Immature natural killer cell (primary cell): Measurements from ENCODE around the gene INPP4A. TPM values are rescaled to one million over a fixed set of nuclear protein-coding genes. Genes with fewer than 3 reads are reported as not detected.
"Not testable (repeated sequence)": the region's sequence is repeated elsewhere in the genome, so short reads cannot be mapped to it uniquely, and the experiment has no call there.

Experiments
- DNase-seq, 3 donors: peaks; one replicate each; pipeline ENCODE4 v3.0.0; 2022; ENCODE audit warnings: mixed read lengths in 1 of 3
- H3K27ac Mint-ChIP-seq, 6 donors: one replicate each; pipeline ENCODE4 v1.8.0; 2020; ENCODE audit warnings: mixed read lengths in 6 of 6, mild to moderate bottlenecking in 5 of 6, inconsistent platforms in 4 of 6, moderate library complexity in 3 of 6
- H3K27me3 Mint-ChIP-seq, 3 donors: one replicate each; pipeline ENCODE4 v1.8.0; 2020 to 2021; ENCODE audit warnings: low read depth in 3 of 3, mild to moderate bottlenecking in 3 of 3, mixed read lengths in 3 of 3, moderate library complexity in 3 of 3, inconsistent platforms in 1 of 3
- H3K36me3 Mint-ChIP-seq, 3 donors: one replicate each; pipeline ENCODE4 v1.8.0; 2020; ENCODE audit warnings: mixed read lengths in 3 of 3, inconsistent platforms in 2 of 3, mild to moderate bottlenecking in 2 of 3
- H3K4me1 Mint-ChIP-seq, 2 donors: one replicate each; pipeline ENCODE4 v1.8.0; 2020; ENCODE audit warnings: inconsistent platforms in 2 of 2, mild to moderate bottlenecking in 2 of 2, mixed read lengths in 2 of 2, moderate library complexity in 1 of 2
- H3K4me3 Mint-ChIP-seq, 5 donors: one replicate each; pipeline ENCODE4 v1.8.0; 2020; ENCODE audit warnings: mild to moderate bottlenecking in 5 of 5, mixed read lengths in 5 of 5, inconsistent platforms in 3 of 5, moderate library complexity in 3 of 5
- H3K9me3 Mint-ChIP-seq, 6 donors: one replicate each; pipeline ENCODE4 v1.8.0; 2020; ENCODE audit warnings: mild to moderate bottlenecking in 6 of 6, mixed read lengths in 6 of 6, inconsistent platforms in 4 of 6, moderate library complexity in 3 of 6
- polyA plus RNA-seq, 3 donors: library from polyadenylated mRNA; unstranded; fragments of 300-500 nt; fragmentation: Illumina TruSeq; gene quantifications; one replicate each; pipeline ENCODE4 v1.2.3, GENCODE V29; 2021

Gene INPP4A
- polyA plus RNA-seq, 3 donors from 2014 or later = 34.1 to 101 (median 35.0) TPM

DNA sequence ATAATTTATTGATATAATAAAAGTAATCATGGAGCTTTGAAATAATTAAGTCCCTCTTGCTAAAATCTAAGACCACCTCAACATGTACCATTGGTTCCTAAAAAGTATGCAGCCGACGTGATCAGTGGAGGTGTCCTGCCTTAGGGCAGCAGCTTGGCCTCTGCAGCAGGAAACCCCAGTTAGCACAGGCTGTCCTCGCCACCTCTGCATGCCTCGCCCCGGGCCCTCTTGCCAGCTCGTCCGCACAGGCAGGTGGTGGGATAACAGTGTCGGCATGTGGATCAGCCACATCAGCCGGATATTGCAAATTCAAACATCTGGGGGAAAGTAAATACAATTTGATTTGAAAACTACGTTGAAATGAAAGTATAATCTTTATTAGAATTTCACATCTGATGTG lies 140.7 kb downstream of the INPP4A start:
- H3K4me3 Mint-ChIP-seq = no peak overlapping the region
- DNase-seq = no peak
- peak overlapping the region in 5 of 6 donors; percentile 13 to 71 (median 36) for H3K27ac Mint-ChIP-seq
- no peaks in the 10 kb centered on the region for H3K9me3 Mint-ChIP-seq
- peaks cover 0 to 5% (median 0%) of the 10 kb centered on the region in 3 donors for H3K27me3 Mint-ChIP-seq
- peaks cover 0 to 19% of the 10 kb centered on the region in 2 donors for H3K4me1 Mint-ChIP-seq
- peaks cover 3 to 45% (median 8%) of the 10 kb centered on the region in 3 donors for H3K36me3 Mint-ChIP-seq

DNA sequence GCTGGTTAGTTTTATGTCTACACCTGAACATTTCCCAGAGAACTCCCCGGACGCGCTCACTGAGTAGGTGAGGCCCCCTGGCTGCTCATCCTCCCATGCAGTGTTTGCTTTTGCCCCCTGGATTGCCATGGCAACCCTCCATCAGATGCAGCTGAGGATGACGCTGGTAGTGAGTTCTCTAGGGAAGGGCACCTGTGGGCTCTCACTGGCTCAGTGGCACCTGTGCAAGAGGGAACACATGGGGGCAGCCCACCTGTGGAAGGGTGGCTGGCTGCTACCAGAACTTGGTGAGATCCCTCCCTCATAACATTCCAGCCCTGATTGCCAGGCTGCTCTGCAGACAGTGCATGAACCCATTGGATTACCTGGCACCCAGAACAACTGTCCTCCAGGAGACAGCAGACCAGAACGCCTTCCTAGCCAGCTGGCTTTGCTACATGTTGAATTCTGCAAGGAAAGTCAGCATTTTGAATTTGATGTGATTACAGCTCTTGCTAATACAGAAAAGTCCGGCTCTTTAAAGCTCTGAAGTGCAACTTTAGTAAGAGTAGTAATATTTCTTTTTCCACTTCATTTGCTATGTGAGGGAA lies 142.0 kb downstream of the INPP4A start:
- Mint-ChIP-seq H3K4me1 (peaks cover 0 to 16% of the 10 kb centered on the region in 2 donors), H3K4me3 (no peak overlapping the region), H3K27me3 (peaks cover 0 to 4% (median 0%) of the 10 kb centered on the region in 3 donors), H3K9me3 (no peaks in the 10 kb centered on the region), H3K27ac (peak overlapping the region in 4 of 6 donors; percentile 14 to 80 (median 35)), H3K36me3 (peaks cover 16 to 48% (median 20%) of the 10 kb centered on the region in 3 donors)
- DNase-seq = no peak

DNA sequence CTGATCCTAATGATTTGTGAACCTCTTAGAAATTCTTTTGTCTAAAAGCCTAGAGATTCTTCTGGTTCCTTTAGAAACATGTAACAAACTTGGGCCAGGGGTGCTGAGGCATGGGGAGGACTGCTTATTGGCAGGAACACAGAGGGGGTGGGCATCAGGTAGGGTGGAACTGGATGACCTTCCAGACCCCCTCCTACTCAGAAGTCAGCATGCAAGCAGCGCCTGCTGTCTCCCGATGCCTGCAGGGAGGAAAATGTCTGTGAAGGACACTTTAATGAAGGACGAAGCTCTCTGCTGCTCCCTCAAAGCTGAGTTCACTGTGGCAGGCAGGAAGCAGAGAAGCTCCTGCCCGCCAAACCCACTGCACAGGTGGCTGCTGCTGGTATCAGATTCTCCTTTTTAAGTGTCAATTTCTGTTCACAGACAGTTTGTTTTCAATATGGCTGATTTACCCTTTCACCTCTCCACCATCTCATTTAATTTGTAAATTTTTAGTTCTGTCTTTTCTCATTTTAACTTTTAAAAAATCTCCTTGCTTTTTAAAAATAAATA lies 144.3 kb downstream of the INPP4A start:
- Mint-ChIP-seq H3K27me3 (peaks cover 0 to 11% (median 8%) of the 10 kb centered on the region in 3 donors), H3K36me3 (peaks cover 26 to 60% (median 31%) of the 10 kb centered on the region in 3 donors), H3K4me1 (peaks cover 8 to 32% of the 10 kb centered on the region in 2 donors), H3K27ac (peak overlapping the region in 4 of 6 donors; percentile 28 to 67 (median 60)), H3K9me3 (peaks cover 0 to 2% (median under 1%) of the 10 kb centered on the region in 6 donors), H3K4me3 (no peak overlapping the region)
- no peak for DNase-seq

DNA sequence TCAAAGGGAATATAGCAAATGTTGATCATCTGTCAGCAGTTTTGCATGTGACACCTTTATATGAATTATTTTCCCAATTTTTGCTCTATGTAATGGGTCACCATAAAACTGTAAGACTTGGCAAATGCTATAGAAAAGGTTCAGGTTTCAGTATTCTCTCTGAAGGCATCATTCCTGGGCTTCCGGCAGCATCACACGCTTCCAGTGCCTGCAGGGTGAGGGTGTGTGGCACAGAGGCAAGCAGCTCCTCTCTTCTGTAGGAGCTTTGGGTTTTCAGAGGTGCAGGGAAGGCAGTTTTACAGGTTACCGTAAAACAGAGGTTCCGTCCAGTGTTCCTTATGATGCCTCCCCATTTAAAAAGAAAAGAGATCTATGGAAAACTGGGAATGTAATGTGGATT lies 144.8 kb downstream of the INPP4A start:
- peaks cover 29 to 62% (median 33%) of the 10 kb centered on the region in 3 donors for H3K36me3 Mint-ChIP-seq
- peaks cover 0 to 11% (median 10%) of the 10 kb centered on the region in 3 donors for H3K27me3 Mint-ChIP-seq
- no peak overlapping the region for H3K4me3 Mint-ChIP-seq
- no peak for DNase-seq
- H3K27ac Mint-ChIP-seq = peak overlapping the region in 2 of 6 donors; percentile 60 to 67
- peaks cover 0 to 2% (median 1%) of the 10 kb centered on the region in 6 donors for H3K9me3 Mint-ChIP-seq
- H3K4me1 Mint-ChIP-seq = peaks cover 11 to 37% of the 10 kb centered on the region in 2 donors

DNA sequence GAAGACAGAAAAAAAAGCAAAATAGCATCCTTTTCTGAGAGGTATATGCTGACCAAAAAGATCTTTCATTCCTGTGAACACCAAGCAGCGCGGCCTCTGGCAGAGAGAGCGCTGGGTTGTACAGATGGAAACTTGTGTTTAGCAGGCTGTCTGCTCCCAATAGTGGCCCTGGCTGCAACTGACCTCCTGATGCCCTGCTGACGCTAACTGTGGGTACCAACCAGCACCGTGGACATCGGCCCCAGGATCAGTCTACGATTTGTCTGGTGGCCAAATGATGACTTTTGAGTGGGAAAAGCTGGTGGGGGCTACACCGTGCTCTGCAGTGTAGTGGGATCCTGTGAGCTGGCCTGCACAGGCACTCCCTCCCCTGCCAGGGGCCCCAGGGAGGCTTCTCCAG lies 147.9 kb downstream of the INPP4A start:
- H3K9me3 Mint-ChIP-seq = peaks cover 0 to 2% (median 1%) of the 10 kb centered on the region in 6 donors
- peaks cover 25 to 51% (median 32%) of the 10 kb centered on the region in 3 donors for H3K36me3 Mint-ChIP-seq
- no peak overlapping the region for H3K4me3 Mint-ChIP-seq
- H3K27ac Mint-ChIP-seq = no peak overlapping the region
- H3K27me3 Mint-ChIP-seq = peaks cover 0 to 11% (median 10%) of the 10 kb centered on the region in 3 donors
- no peak for DNase-seq
- H3K4me1 Mint-ChIP-seq = peaks cover 15 to 46% of the 10 kb centered on the region in 2 donors

DNA sequence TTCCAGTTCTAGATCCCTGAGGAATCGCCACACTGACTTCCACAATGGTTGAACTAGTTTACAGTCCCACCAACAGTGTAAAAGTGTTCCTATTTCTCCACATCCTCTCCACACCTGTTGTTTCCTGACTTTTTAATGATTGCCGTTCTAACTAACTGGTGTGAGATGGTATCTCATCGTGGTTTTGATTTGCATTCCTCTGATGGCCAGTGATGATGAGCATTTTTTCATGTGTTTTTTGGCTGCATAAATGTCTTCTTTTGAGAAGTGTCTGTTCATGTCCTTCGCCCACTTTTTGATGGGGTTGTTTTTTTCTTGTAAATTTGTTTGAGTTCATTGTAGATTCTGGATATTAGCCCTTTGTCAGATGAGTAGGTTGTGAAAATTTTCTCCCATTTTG lies 150.0 kb downstream of the INPP4A start:
- H3K4me3 Mint-ChIP-seq, H3K9me3 Mint-ChIP-seq, DNase-seq: not testable (repeated sequence)
- Mint-ChIP-seq H3K27me3 (peaks cover 0 to 11% (median 10%) of the 10 kb centered on the region in 3 donors), H3K36me3 (peaks cover 25 to 46% (median 32%) of the 10 kb centered on the region in 3 donors), H3K4me1 (peaks cover 18 to 56% of the 10 kb centered on the region in 2 donors), H3K27ac (peak overlapping the region in 2 of 6 donors; percentile 12 to 80)

DNA sequence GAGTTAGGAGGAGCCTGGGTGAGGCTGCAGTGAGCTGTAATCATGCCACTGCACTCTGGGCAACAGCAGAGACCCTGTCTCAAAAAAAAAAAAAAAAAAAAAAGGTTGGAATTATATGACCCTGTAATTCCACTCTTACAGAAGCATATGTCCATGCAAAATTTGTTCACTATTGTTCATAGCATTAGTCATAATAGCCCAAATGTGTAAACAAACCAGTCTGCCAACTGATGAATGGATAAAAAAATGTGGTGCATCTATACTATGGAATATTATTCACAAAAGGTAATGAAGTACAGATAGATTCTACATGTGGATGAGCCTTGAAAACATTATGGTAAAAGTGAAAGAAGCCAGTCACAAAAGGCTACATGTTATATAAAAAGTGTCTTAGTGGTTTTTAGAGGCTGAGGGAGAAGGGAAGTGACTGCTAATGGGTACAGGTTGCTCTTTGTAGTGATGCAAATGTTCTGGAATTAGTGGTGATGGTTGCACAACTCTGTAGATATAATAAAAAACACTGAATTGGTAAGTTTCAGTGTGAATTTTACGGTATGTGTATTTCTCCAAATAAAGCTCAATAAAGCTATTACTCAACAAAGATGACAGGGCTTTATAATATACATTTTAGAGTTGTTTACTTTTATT lies 154.2 kb downstream of the INPP4A start:
- Mint-ChIP-seq H3K36me3 (peaks cover 3 to 27% (median 9%) of the 10 kb centered on the region in 3 donors), H3K9me3 (peaks cover 0 to 2% (median under 1%) of the 10 kb centered on the region in 6 donors), H3K27ac (peak overlapping the region; percentile 25 to 80 (median 66)), H3K4me1 (peaks cover 13 to 44% of the 10 kb centered on the region in 2 donors), H3K27me3 (peaks cover 0 to 7% (median 0%) of the 10 kb centered on the region in 3 donors), H3K4me3 (no peak overlapping the region)
- no peak for DNase-seq

DNA sequence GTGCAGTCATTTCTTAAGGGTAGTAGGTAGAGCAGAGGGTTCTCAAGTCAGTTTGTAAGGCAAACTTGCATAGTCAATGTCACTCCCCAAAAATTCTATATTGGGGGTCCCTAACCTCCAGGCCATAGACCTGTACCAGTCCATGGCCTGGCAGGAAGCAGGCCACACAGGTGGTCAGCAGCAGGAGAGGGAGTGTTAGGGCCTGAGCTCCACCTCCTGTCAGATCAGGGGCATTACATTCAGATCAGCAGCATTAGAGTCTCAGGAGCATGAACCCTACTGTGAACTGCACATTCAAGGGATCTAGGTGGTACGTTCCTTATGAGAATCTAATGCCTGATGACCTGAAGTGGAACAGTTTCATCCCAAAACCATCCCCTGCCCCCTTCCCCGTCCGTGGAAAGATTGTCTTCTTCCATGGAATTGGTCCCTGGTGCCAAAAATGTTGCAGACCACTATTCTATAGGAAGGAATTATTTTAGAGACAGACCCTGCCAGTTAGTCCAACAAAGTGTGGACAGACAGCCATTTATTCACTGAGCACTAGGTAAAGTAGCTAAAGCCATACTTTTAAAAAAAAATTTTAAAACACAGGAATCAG lies 157.0 kb downstream of the INPP4A start:
- peaks cover 30 to 53% of the 10 kb centered on the region in 2 donors for H3K4me1 Mint-ChIP-seq
- H3K4me3 Mint-ChIP-seq = no peak overlapping the region
- H3K36me3 Mint-ChIP-seq = peaks cover 0 to 19% (median 4%) of the 10 kb centered on the region in 3 donors
- H3K27ac Mint-ChIP-seq = peak overlapping the region; percentile 46 to 72 (median 58)
- peak in 1 of 3 donors; percentile 30 for DNase-seq
- peaks cover 0 to 11% (median 1%) of the 10 kb centered on the region in 3 donors for H3K27me3 Mint-ChIP-seq
- H3K9me3 Mint-ChIP-seq = no peaks in the 10 kb centered on the region

DNA sequence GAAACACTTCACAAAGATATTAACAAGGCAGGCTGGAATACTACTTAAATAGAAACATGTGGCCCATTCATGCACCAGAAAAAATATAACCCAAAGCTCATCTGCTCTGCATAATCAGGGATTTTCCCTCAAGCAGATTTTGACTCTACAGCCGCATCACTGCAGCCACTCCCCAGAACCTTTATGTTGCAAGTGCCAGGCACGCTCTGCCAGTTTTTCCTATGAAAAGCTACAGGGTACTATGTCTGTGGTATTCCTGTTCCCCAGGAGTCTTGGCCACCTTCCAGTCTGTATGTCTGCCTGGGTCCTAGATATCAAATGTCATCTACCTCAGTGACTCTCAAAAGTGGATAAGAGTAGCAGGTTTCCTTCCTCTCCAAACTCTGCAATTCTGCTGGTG lies 159.9 kb downstream of the INPP4A start:
- Mint-ChIP-seq H3K9me3 (no peaks in the 10 kb centered on the region), H3K4me1 (peaks cover 45 to 59% of the 10 kb centered on the region in 2 donors), H3K27ac (peak overlapping the region in 5 of 6 donors; percentile 37 to 97 (median 85)), H3K36me3 (peaks cover 0 to 12% (median 3%) of the 10 kb centered on the region in 3 donors), H3K4me3 (no peak overlapping the region), H3K27me3 (peaks cover 11 to 29% (median 21%) of the 10 kb centered on the region in 3 donors)
- no peak for DNase-seq

DNA sequence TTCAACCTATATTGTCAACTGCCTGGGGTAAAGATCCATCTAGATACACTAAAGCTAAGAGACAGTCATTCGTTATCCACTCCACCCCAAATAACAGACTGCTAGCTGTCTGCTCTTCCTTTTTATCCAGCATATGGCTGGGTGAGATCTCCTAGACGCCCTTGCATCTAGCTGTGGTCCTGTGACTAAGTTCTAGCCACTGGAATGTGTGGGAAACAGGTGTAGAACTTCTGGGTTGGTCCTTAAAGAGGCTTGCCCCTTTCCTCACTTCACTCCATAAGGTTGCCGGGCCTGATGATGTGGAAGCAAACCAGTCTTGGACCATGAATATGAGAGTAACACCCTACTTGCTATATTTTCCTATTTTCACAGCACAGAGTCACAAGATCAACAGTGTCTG lies 160.4 kb downstream of the INPP4A start:
- Mint-ChIP-seq H3K27ac (peak overlapping the region; percentile 37 to 97 (median 74)), H3K4me1 (peaks cover 50 to 60% of the 10 kb centered on the region in 2 donors), H3K9me3 (no peaks in the 10 kb centered on the region), H3K36me3 (peaks cover 0 to 10% (median 3%) of the 10 kb centered on the region in 3 donors), H3K27me3 (peaks cover 11 to 29% (median 21%) of the 10 kb centered on the region in 3 donors), H3K4me3 (no peak overlapping the region)
- DNase-seq = no peak

DNA sequence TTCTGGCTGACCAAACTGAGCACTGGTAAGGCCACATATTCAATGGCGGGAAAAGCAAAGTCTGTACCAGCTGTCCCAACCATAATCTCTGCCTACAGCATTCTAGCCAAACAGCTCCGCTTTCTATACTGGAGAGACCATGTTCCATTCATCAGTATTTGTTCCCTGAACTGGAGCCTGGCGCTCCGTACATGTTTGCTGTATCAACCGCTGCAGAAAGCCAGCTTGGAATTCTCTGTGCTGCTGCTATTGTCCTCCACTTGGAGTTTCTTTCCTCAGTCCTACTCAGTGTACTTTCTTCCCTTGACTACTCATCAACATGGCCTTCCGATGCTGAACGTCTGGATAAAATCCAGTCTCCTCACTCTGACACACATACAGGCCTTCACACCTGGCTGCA lies 161.8 kb downstream of the INPP4A start:
- peaks cover 64 to 74% of the 10 kb centered on the region in 2 donors for H3K4me1 Mint-ChIP-seq
- peaks cover 4 to 17% (median 6%) of the 10 kb centered on the region in 3 donors for H3K36me3 Mint-ChIP-seq
- peak overlapping the region; percentile 87 to 97 (median 93) for H3K27ac Mint-ChIP-seq
- H3K9me3 Mint-ChIP-seq = no peaks in the 10 kb centered on the region
- H3K27me3 Mint-ChIP-seq = peaks cover 11 to 25% (median 21%) of the 10 kb centered on the region in 3 donors
- H3K4me3 Mint-ChIP-seq = peak overlapping the region; percentile 30 to 95 (median 88)
- no peak for DNase-seq

DNA sequence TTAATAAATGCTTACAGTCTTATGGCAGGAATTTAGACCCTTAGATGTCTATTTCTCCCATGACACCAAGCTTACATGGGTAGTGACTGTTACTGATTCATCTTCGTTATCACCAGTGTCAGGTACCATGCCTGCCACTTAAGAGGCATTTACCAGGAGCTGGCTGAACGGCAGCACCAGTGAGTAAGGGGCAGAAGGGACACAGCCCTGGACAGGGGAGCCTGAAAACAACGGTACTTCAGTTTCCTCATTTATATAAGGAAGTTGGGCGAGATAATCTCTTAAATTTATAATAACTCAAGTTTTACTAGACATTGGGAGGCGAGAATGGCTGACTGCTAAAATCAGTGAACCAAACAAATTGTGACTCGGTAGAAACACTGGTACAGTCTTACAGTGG lies 162.4 kb downstream of the INPP4A start:
- peaks cover 11 to 25% (median 21%) of the 10 kb centered on the region in 3 donors for H3K27me3 Mint-ChIP-seq
- H3K36me3 Mint-ChIP-seq = peaks cover 6 to 23% (median 13%) of the 10 kb centered on the region in 3 donors
- peak overlapping the region; percentile 83 to 95 (median 88) for H3K4me3 Mint-ChIP-seq
- H3K9me3 Mint-ChIP-seq = no peaks in the 10 kb centered on the region
- peaks cover 66 to 81% of the 10 kb centered on the region in 2 donors for H3K4me1 Mint-ChIP-seq
- no peak for DNase-seq
- peak overlapping the region; percentile 87 to 97 (median 93) for H3K27ac Mint-ChIP-seq

DNA sequence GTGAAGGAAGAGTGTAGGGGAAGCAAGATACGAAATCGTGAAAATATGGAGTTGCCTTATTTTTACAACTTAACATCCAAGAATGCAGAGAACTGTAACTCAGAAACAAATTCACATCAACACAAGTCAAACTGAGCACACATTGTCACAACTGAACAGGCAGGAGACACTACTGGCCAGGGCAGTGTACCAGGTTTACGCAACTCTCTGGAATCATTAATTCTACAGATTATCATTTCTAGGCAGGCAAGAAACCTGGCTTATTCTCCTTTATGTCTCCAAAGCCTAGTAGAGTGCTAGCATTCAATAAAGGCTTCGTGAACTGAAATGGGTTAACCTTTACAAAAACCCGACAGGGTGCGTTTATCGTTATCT lies 163.1 kb downstream of the INPP4A start:
- Mint-ChIP-seq H3K4me1 (peaks cover 66 to 83% of the 10 kb centered on the region in 2 donors), H3K27me3 (peaks cover 11 to 25% (median 21%) of the 10 kb centered on the region in 3 donors), H3K9me3 (no peaks in the 10 kb centered on the region), H3K27ac (peak overlapping the region; percentile 87 to 97 (median 93)), H3K4me3 (peak overlapping the region; percentile 83 to 95 (median 88)), H3K36me3 (peaks cover 6 to 23% (median 13%) of the 10 kb centered on the region in 3 donors)
- no peak for DNase-seq
